Tibial nerve (tissue), 4 donors: Measurements from ENCODE around the gene NAT14. TPM values are rescaled to one million over a fixed set of nuclear protein-coding genes. Genes with fewer than 3 reads are reported as not detected.

Experiments
- DNase-seq, 2 donors: peaks; one replicate each; pipeline ENCODE4 v3.0.0-alpha.2; 2019; ENCODE audit warnings: low spot score in 2 of 2
- H3K27ac ChIP-seq, 4 donors: fragments of 200-600 bp; sonication (generic) in 3 of 4; one replicate each; pipeline ENCODE4 v1.5.1; 2017 to 2019; ENCODE audit warnings: mild to moderate bottlenecking in 1 of 4
- H3K27me3 ChIP-seq, 2 donors: fragments of 200-600 bp; sonication (generic) in 1 of 2; one replicate each; pipeline versions ENCODE4 v1.5.1 to v1.6.0; 2017 to 2019
- H3K36me3 ChIP-seq, 3 donors: fragments of 200-600 bp; sonication (generic); one replicate each; pipeline ENCODE4 v1.5.1; 2018 to 2019
- H3K4me1 ChIP-seq, 4 donors: fragments of 200-600 bp; sonication (generic) in 3 of 4; one replicate each; pipeline ENCODE4 v1.5.1; 2017 to 2019
- H3K4me3 ChIP-seq, 4 donors: fragments of 200-600 bp; sonication (generic) in 3 of 4; one replicate each; pipeline ENCODE4 v1.5.1; 2017 to 2019; ENCODE audit warnings: mild to moderate bottlenecking in 1 of 4, moderate library complexity in 1 of 4
- H3K9me3 ChIP-seq, 4 donors: fragments of 200-600 bp; sonication (generic) in 3 of 4; one replicate each; pipeline ENCODE4 v1.5.1; 2017 to 2019
- CTCF ChIP-seq, 5 experiments: fragments of 200-600 bp in 3 of 5; fragments of 450-650 bp in 2 of 5; sonication (generic) in 3 of 5; IDR thresholded peaks; one replicate each; pipeline ENCODE4 v1.5.1; 2016 to 2019; ENCODE audit warnings: antibody characterized with exemption in 5 of 5, mild to moderate bottlenecking in 3 of 5, moderate library complexity in 2 of 5
- EP300 ChIP-seq, 2 donors: sonication (generic); formaldehyde crosslinking; IDR thresholded peaks; one replicate each; pipeline ENCODE4 v1.6.1; 2017; ENCODE audit warnings: antibody characterized with exemption in 2 of 2, mild to moderate bottlenecking in 1 of 2
- POLR2A ChIP-seq, 2 donors: fragments of 450-650 bp; IDR thresholded peaks; one replicate each; pipeline ENCODE4 v1.6.1; 2017; ENCODE audit warnings: antibody characterized with exemption in 2 of 2, mild to moderate bottlenecking in 2 of 2, moderate library complexity in 2 of 2
- WGBS, 2 donors: methylation state at CpG; one replicate each; pipeline ENCODE4 v1.1.5; 2018; 5-methylcytosine and 5-hydroxymethylcytosine counted together
- total RNA-seq, 4 donors: library from RNA; depleted of rRNA; stranded (reverse); fragments of >200 nt; gene quantifications; one replicate each; pipeline ENCODE4 v1.1.0, GENCODE V29; 2016

The NAT14 gene
- total RNA-seq, 4 donors from 2014 or later = 3.1 to 8.0 (median 4.3) TPM

DNA sequence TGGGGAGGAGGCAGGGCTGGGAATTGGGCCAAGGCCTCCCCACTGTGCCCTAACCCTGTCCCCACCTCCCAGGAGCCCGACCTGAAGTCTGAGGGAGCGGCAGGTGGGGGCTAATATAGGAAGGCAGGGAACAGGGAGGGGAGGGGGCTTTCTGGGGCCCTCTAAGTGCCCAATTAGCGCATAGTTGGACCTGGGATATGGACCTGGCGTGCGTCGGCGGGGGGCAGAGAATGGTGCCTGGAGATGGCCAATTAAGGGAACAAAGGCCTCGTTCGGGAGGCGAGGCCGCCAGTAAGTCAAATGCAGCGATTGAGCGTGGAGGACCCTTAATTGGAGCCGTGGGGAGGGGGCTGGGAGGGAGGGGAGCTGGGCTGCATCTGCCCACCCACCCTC, 20.3 kb upstream of the NAT14 start, which contains the start of gene C19orf85:
Gene C19orf85 (minus strand): TSS at position 90 of the 393 bp plus-strand sequence. CDS start 197 bp downstream, outside the sequence.
- no peak for DNase-seq
- Histone ChIP-seq H3K27ac (no peak within 1 kb of the TSS), H3K36me3 (no peaks in the 10 kb centered on the region), H3K9me3 (no peaks in the 10 kb centered on the region), H3K27me3 (no peaks in the 10 kb centered on the region), H3K4me3 (no peak within 1 kb of the TSS), H3K4me1 (peaks cover 0 to 37% (median 4%) of the 10 kb centered on the region in 4 donors)
- 48 to 52% methylated on average over 14 of the region's 14 CpGs for WGBS, 2 donors
- TF ChIP-seq POLR2A (IDR thresholded peaks at IDR 0.05) = no peak
- TF ChIP-seq EP300 (IDR thresholded peaks at IDR 0.05) = no peak
- no peak for TF ChIP-seq CTCF (IDR thresholded peaks at IDR 0.05)

- no peak overlapping the region for H3K27ac ChIP-seq
- DNase-seq = no peak
- H3K4me1 ChIP-seq = peaks cover 0 to 27% (median 0%) of the 10 kb centered on the region in 4 donors
- H3K27me3 ChIP-seq = no peaks in the 10 kb centered on the region
- TF ChIP-seq POLR2A (IDR thresholded peaks at IDR 0.05) = no peak
- TF ChIP-seq EP300 (IDR thresholded peaks at IDR 0.05) = no peak
- TF ChIP-seq CTCF (IDR thresholded peaks at IDR 0.05) = no peak
- no peaks in the 10 kb centered on the region for H3K36me3 ChIP-seq
- 81 to 87% methylated on average over 10 to 11 of the region's 11 CpGs for WGBS, 2 donors
- no peaks in the 10 kb centered on the region for H3K9me3 ChIP-seq
- no peak overlapping the region for H3K4me3 ChIP-seq
Measured at GRCh38 chr19:55465460-55466240, 19.3 kb upstream of the NAT14 start.

DNA sequence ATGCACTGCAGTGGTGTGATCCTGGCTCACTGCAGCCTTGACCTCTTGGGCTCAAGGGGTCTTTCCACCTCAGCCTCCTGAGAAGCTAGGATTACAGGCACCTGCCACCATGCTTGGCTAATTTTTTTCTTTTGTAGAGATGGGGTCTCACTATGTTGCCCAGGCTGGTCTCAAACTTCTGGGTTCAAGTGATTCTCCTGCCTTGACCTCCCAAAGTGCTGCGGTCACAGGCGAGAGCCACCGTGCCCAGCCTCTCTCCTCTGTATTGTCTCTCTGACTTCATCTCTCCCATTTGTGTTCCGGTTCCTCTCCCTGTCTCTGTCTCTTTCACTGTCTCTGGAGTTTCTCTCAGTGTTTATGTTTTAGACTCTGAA, 18.8 kb upstream of the NAT14 start:
- no peak overlapping the region for H3K4me3 ChIP-seq
- H3K9me3 ChIP-seq = no peaks in the 10 kb centered on the region
- no peaks in the 10 kb centered on the region for H3K36me3 ChIP-seq
- peaks cover 0 to 21% (median 0%) of the 10 kb centered on the region in 4 donors for H3K4me1 ChIP-seq
- H3K27me3 ChIP-seq = no peaks in the 10 kb centered on the region
- H3K27ac ChIP-seq = no peak overlapping the region
- DNase-seq = no peak
- TF ChIP-seq EP300 (IDR thresholded peaks at IDR 0.05) (no peak), CTCF (IDR thresholded peaks at IDR 0.05) (no peak), POLR2A (IDR thresholded peaks at IDR 0.05) (no peak)
- 83 to 86% methylated on average over 4 of the region's 4 CpGs for WGBS, 2 donors

GRCh38 chr19:55467236-55468053, 17.5 kb upstream of the NAT14 start:
- H3K27ac ChIP-seq = peak overlapping the region in 2 of 4 donors; percentile 22 to 71
- H3K9me3 ChIP-seq = no peaks in the 10 kb centered on the region
- TF ChIP-seq EP300 (IDR thresholded peaks at IDR 0.05) (peak in 1 of 2 donors; percentile 62), POLR2A (IDR thresholded peaks at IDR 0.05) (no peak), CTCF (IDR thresholded peaks at IDR 0.05) (peak; percentile 97 to 99 (median 99))
- DNase-seq = peak; percentile 63 to 72
- H3K4me3 ChIP-seq = no peak overlapping the region
- peaks cover 0 to 17% (median under 1%) of the 10 kb centered on the region in 4 donors for H3K4me1 ChIP-seq
- no peaks in the 10 kb centered on the region for H3K36me3 ChIP-seq
- H3K27me3 ChIP-seq = no peaks in the 10 kb centered on the region
- 24 to 37% methylated on average over 20 to 25 of the region's 29 CpGs for WGBS, 2 donors

GRCh38 chr19:55468054-55468393, 17.0 kb upstream of the NAT14 start:
- WGBS, 2 donors = 11 to 20% methylated on average over 4 of the region's 4 CpGs
- no peaks in the 10 kb centered on the region for H3K36me3 ChIP-seq
- no peak for DNase-seq

More at GRCh38 chr19:55468054-55468393, 17.0 kb upstream of the NAT14 start:
- TF ChIP-seq CTCF (IDR thresholded peaks at IDR 0.05) (peak in 2 of 5 experiments; percentile 13 to 30), POLR2A (IDR thresholded peaks at IDR 0.05) (no peak), EP300 (IDR thresholded peaks at IDR 0.05) (no peak)
- no peaks in the 10 kb centered on the region for H3K9me3 ChIP-seq
- H3K4me1 ChIP-seq = peaks cover 0 to 18% (median 4%) of the 10 kb centered on the region in 4 donors
- H3K4me3 ChIP-seq = no peak overlapping the region
- no peaks in the 10 kb centered on the region for H3K27me3 ChIP-seq
- H3K27ac ChIP-seq = no peak overlapping the region
